HCT116 (cell line): Measurements from ENCODE around the gene GALM. TPM values are rescaled to one million over a fixed set of nuclear protein-coding genes. Genes with fewer than 3 reads are reported as not detected.

Experiments used
- ATAC-seq: fragments of 200-7000 bp; cut with Tn5 transposase; 2 replicates; pipeline ENCODE4 v1.9.1; 2020; ENCODE audit warnings: mild to moderate bottlenecking, moderate library complexity
- BruUV-seq: library from RNA; stranded (reverse); fragments of 400-500 nt; replicated peaks from 2 replicates; lab custom pipeline; 2021; lab: Mats Ljungman, UMichigan
- CTCF ChIA-PET: fragments of 300-600 bp; sonication (Branson Sonifier 250); formaldehyde crosslinking; loops from one replicate; lab custom pipeline; 2021; ENCODE audit warnings: antibody characterized with exemption; lab: Charles Lee
- POLR2A ChIA-PET: fragments of 300-600, 350-600 bp; sonication (Branson Sonifier 250); formaldehyde crosslinking; loops from one replicate; lab custom pipeline; 2021; ENCODE audit warnings: antibody characterized with exemption; lab: Charles Lee
- RAD21 ChIA-PET, 2 experiments: fragments of 300-600 bp; sonication (Branson Sonifier 250); formaldehyde crosslinking; loops; one replicate each; lab custom pipeline; 2023; ENCODE audit warnings: low total read pairs in 2 of 2; ENCODE audit not compliant: uncharacterized antibody in 2 of 2, unreplicated experiment in 2 of 2, low non-redundant PET in 1 of 2; lab: Charles Lee
- DNase-seq: peaks from one replicate; pipeline ENCODE4 v3.0.0-alpha.2; 2010; ENCODE audit warnings: low read depth, low spot score
- H2AFZ ChIP-seq: fragments of 200-600 bp; shearing (Covaris generic), sonication (generic); 2 replicates; pipeline ENCODE4 v1.6.1; 2017; ENCODE audit warnings: low read depth, mixed run types, mixed read lengths, antibody characterized with exemption, low read length; ENCODE audit not compliant: poor library complexity, severe bottlenecking
- H3K27ac ChIP-seq: 2 replicates; pipeline ENCODE4 v1.5.1; 2012; ENCODE audit warnings: low read depth, low read length
- H3K27me3 ChIP-seq: fragments of 200-600 bp; sonication (generic); 2 replicates; pipeline ENCODE4 v1.6.1; 2016; ENCODE audit warnings: mixed run types, low read length, mixed read lengths; ENCODE audit not compliant: insufficient read depth
- H3K36me3 ChIP-seq, 2 experiments: fragments of 200-500 bp in 1 of 2; fragments of 200-600 bp in 1 of 2; sonication (Bioruptor generic) in 1 of 2; sonication (generic) in 1 of 2; 2 replicates each; pipeline versions ENCODE4 v1.5.1 to v1.6.1; 2014 to 2016; ENCODE audit warnings: low read length in 2 of 2, inconsistent platforms in 1 of 2, mixed read lengths in 1 of 2, mixed run types in 1 of 2; ENCODE audit not compliant: insufficient read depth in 2 of 2, control insufficient read depth in 1 of 2
- H3K4me1 ChIP-seq, 2 experiments: fragments of 200-600 bp in 1 of 2; sonication (generic) in 1 of 2; 2 replicates each; pipeline versions ENCODE4 v1.5.1 to v1.6.1; 2012 to 2017; ENCODE audit warnings: low read length in 2 of 2, inconsistent platforms in 1 of 2, mild to moderate bottlenecking in 1 of 2, mixed read lengths in 1 of 2, mixed run types in 1 of 2, moderate library complexity in 1 of 2; ENCODE audit not compliant: insufficient read depth in 2 of 2, control insufficient read depth in 1 of 2
- H3K4me2 ChIP-seq: fragments of 200-600 bp; sonication (generic); 2 replicates; pipeline ENCODE4 v1.6.1; 2017; ENCODE audit warnings: mixed run types, low read length, mixed read lengths
- H3K4me3 ChIP-seq, 2 experiments: fragments of 200-600 bp in 1 of 2; sonication (generic) in 1 of 2; replicated peaks in 1 of 2; 2 replicates each; pipeline ENCODE4 v1.5.1; 2011 to 2016; ENCODE audit warnings: low read length in 2 of 2, control low read depth in 1 of 2, low read depth in 1 of 2, mild to moderate bottlenecking in 1 of 2, mixed read lengths in 1 of 2, mixed run types in 1 of 2
- H3K79me2 ChIP-seq: fragments of 200-600 bp; sonication (generic); 2 replicates; pipeline ENCODE4 v1.6.1; 2017; ENCODE audit warnings: mild to moderate bottlenecking, mixed run types, low read length, moderate library complexity, mixed read lengths; ENCODE audit not compliant: insufficient read depth
- H3K9ac ChIP-seq: fragments of 200-600 bp; sonication (generic); 2 replicates; pipeline ENCODE4 v1.6.1; 2016; ENCODE audit warnings: low read length, mixed read lengths
- H3K9me2 ChIP-seq: fragments of 200-600 bp; sonication (generic), shearing (Covaris generic); 2 replicates; pipeline ENCODE4 v1.6.1; 2017; ENCODE audit warnings: mixed run types, mild to moderate bottlenecking, moderate library complexity; ENCODE audit not compliant: insufficient read depth
- H3K9me3 ChIP-seq, 2 experiments: fragments of 200-500 bp in 1 of 2; fragments of 200-600 bp in 1 of 2; sonication (Bioruptor generic) in 1 of 2; sonication (generic) in 1 of 2; 2 replicates each; pipeline ENCODE4 v1.6.1; 2014 to 2017; ENCODE audit warnings: low read length in 2 of 2, mixed read lengths in 2 of 2, inconsistent platforms in 1 of 2, low read depth in 1 of 2, mild to moderate bottlenecking in 1 of 2, mixed run types in 1 of 2, moderate library complexity in 1 of 2; ENCODE audit not compliant: control insufficient read depth in 1 of 2, insufficient read depth in 1 of 2
- H4K20me1 ChIP-seq: fragments of 200-600 bp; sonication (generic), shearing (Covaris generic); 2 replicates; pipeline ENCODE4 v1.6.1; 2017; ENCODE audit warnings: mixed run types, mild to moderate bottlenecking, moderate library complexity; ENCODE audit not compliant: insufficient read depth
- EZH2 ChIP-seq: fragments of 200-600 bp; sonication (generic); IDR thresholded peaks from 2 replicates; pipeline ENCODE4 v1.6.1; 2017; ENCODE audit warnings: antibody characterized with exemption, mixed run types
- JUND ChIP-seq: IDR thresholded peaks from 2 replicates; pipeline ENCODE4 v1.6.1; 2012
- POLR2A ChIP-seq: IDR thresholded peaks from 2 replicates; pipeline ENCODE4 v1.7.0; 2011; ENCODE audit warnings: borderline replicate concordance; ENCODE audit not compliant: insufficient read depth, insufficient read length; ENCODE audit errors: extremely low read depth
- POLR2AphosphoS5 ChIP-seq: IDR thresholded peaks from 2 replicates; pipeline ENCODE4 v1.6.1; 2011; ENCODE audit warnings: mild to moderate bottlenecking, low read depth, low read length, moderate library complexity
- RAD21 ChIP-seq: IDR thresholded peaks from 2 replicates; pipeline ENCODE4 v1.6.1; 2012; ENCODE audit warnings: low read depth, mild to moderate bottlenecking
- SIN3A ChIP-seq: IDR thresholded peaks from 2 replicates; pipeline ENCODE4 v1.6.1; 2012; ENCODE audit warnings: low read depth
- SRF ChIP-seq: IDR thresholded peaks from 2 replicates; pipeline ENCODE4 v1.6.1; 2012; ENCODE audit warnings: low read depth
- TCF7L2 ChIP-seq: IDR thresholded peaks from 2 replicates; pipeline ENCODE4 v1.7.0; 2011; ENCODE audit warnings: borderline replicate concordance, inconsistent platforms; ENCODE audit not compliant: insufficient read depth, insufficient read length; ENCODE audit errors: extremely low read depth
- ZFX ChIP-seq: fragments of 450-650 bp; IDR thresholded peaks from 2 replicates; pipeline ENCODE4 v1.6.1; 2017
- intact Hi-C: fragments of 100-400 bp; cut with micrococcal nuclease; formaldehyde crosslinking; loops from 2 replicates; pipeline ENCODE4 v1.10.0; 2022
- total RNA-seq: library from RNA; stranded (reverse); gene quantifications from one replicate; pipeline ENCODE4 v1.2.1, GENCODE V29; 2021; ENCODE audit not compliant: unreplicated experiment
- TF ChIP-seq, protein P1 (sequence below), 3 experiments: fragments of 200-600 bp in 1 of 3; sonication (generic) in 1 of 3; IDR thresholded peaks in 2 of 3; conservative IDR thresholded peaks in 1 of 3; 2 replicates each; pipeline ENCODE4 v1.5.1; 2012 to 2017; ENCODE audit warnings: low read depth in 2 of 3, low read length in 2 of 3, antibody characterized with exemption in 1 of 3, borderline replicate concordance in 1 of 3, control low read depth in 1 of 3, mild to moderate bottlenecking in 1 of 3, mixed read lengths in 1 of 3, mixed run types in 1 of 3, moderate library complexity in 1 of 3; ENCODE audit not compliant: insufficient read depth in 1 of 3
- TF ChIP-seq, protein P2 (sequence below): IDR thresholded peaks from 2 replicates; pipeline ENCODE4 v1.6.1; 2012
- TF ChIP-seq, protein P3 (sequence below): IDR thresholded peaks from 2 replicates; pipeline ENCODE4 v1.6.1; 2012; ENCODE audit warnings: low read depth

Gene GALM
- total RNA-seq, 1 experiment from 2014 or later = 10.2 TPM

DNA sequence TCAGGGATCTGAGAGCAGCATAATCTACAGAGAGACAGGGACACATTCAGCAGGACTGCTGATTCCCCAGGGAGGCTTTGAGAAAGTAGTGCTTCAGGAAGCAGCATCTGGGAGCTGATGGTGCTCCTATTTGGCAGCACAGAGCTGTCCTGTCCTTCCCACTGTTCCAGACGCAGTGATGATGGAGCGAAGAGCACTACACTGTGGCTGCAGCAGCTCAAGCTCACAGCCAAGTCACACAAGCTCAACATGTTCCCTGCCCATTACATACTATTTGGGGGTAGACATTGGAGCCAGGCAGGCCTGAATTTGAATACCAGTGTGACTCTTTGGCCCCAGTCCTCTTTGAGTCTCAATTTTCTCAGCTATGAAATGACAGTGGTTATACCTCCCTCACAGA, 15.2 kb upstream of the GALM start:
- ChIA-PET CTCF (no interaction called here), POLR2A (no interaction called here)

More for the DNA sequence above, 15.2 kb upstream of the GALM start:
- Histone ChIP-seq H3K9ac (no peak overlapping the region), H3K27ac (no peak overlapping the region), H2AFZ (no peak overlapping the region), H3K27me3 (no peaks in the 10 kb centered on the region), H3K36me3 (no peaks in the 10 kb centered on the region), H3K9me2 (no peaks in the 10 kb centered on the region), H3K79me2 (no peaks in the 10 kb centered on the region), H3K4me3 (no peak overlapping the region), H3K4me1 (no peaks in the 10 kb centered on the region), H3K4me2 (no peak overlapping the region), H3K9me3 (no peaks in the 10 kb centered on the region), H4K20me1 (no peaks in the 10 kb centered on the region)
- DNase-seq = no peak
- TF ChIP-seq, protein P1, sequence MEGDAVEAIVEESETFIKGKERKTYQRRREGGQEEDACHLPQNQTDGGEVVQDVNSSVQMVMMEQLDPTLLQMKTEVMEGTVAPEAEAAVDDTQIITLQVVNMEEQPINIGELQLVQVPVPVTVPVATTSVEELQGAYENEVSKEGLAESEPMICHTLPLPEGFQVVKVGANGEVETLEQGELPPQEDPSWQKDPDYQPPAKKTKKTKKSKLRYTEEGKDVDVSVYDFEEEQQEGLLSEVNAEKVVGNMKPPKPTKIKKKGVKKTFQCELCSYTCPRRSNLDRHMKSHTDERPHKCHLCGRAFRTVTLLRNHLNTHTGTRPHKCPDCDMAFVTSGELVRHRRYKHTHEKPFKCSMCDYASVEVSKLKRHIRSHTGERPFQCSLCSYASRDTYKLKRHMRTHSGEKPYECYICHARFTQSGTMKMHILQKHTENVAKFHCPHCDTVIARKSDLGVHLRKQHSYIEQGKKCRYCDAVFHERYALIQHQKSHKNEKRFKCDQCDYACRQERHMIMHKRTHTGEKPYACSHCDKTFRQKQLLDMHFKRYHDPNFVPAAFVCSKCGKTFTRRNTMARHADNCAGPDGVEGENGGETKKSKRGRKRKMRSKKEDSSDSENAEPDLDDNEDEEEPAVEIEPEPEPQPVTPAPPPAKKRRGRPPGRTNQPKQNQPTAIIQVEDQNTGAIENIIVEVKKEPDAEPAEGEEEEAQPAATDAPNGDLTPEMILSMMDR (IDR thresholded peaks at IDR 0.05 in 2 of 3, conservative IDR thresholded peaks at IDR 0.05 in 1 of 3; ENCODE audit: borderline replicate concordance in 1 of 3, insufficient read depth in 1 of 3, low read depth in 2 of 3, low read length in 2 of 3) = no peak
- TF ChIP-seq SIN3A (no peak), POLR2AphosphoS5 (no peak), JUND (no peak), EZH2 (no peak), RAD21 (no peak), SRF (no peak), ZFX (no peak), POLR2A (no peak), TCF7L2 (no peak)
- TF ChIP-seq, protein P2, sequence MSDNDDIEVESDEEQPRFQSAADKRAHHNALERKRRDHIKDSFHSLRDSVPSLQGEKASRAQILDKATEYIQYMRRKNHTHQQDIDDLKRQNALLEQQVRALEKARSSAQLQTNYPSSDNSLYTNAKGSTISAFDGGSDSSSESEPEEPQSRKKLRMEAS = no peak
- TF ChIP-seq, protein P3, sequence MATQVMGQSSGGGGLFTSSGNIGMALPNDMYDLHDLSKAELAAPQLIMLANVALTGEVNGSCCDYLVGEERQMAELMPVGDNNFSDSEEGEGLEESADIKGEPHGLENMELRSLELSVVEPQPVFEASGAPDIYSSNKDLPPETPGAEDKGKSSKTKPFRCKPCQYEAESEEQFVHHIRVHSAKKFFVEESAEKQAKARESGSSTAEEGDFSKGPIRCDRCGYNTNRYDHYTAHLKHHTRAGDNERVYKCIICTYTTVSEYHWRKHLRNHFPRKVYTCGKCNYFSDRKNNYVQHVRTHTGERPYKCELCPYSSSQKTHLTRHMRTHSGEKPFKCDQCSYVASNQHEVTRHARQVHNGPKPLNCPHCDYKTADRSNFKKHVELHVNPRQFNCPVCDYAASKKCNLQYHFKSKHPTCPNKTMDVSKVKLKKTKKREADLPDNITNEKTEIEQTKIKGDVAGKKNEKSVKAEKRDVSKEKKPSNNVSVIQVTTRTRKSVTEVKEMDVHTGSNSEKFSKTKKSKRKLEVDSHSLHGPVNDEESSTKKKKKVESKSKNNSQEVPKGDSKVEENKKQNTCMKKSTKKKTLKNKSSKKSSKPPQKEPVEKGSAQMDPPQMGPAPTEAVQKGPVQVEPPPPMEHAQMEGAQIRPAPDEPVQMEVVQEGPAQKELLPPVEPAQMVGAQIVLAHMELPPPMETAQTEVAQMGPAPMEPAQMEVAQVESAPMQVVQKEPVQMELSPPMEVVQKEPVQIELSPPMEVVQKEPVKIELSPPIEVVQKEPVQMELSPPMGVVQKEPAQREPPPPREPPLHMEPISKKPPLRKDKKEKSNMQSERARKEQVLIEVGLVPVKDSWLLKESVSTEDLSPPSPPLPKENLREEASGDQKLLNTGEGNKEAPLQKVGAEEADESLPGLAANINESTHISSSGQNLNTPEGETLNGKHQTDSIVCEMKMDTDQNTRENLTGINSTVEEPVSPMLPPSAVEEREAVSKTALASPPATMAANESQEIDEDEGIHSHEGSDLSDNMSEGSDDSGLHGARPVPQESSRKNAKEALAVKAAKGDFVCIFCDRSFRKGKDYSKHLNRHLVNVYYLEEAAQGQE = no peak
- intact Hi-C loops = no loop called here
- RAD21 ChIA-PET = no interaction called here
- BruUV-seq = no TSS peak
- ATAC-seq = no peak
